GM19372 (cell line): ENCODE measurements around the gene PRR22.

ENCODE experiments used
- ATAC-seq: cut with Tn5 transposase; IDR thresholded peaks from one replicate; pipeline ENCODE4 v1.9.1; 2021; ENCODE audit warnings: mild to moderate bottlenecking, low read depth, moderate library complexity; ENCODE audit not compliant: unreplicated experiment

The PRR22 gene

GRCh38 chr19:5814852-5815246 lies 30.3 kb upstream of the PRR22 start:
- ATAC-seq: no peak

GRCh38 chr19:5814123-5814851 lies 29.7 kb upstream of the PRR22 start:
- no peak for ATAC-seq

GRCh38 chr19:5811117-5811516 lies 26.6 kb upstream of the PRR22 start:
- ATAC-seq: no peak

GRCh38 chr19:5809469-5809868 lies 24.9 kb upstream of the PRR22 start:
- ATAC-seq: no peak

GRCh38 chr19:5809053-5809452 lies 24.5 kb upstream of the PRR22 start:
- ATAC-seq: no peak

- no peak for ATAC-seq
Observed at GRCh38 chr19:5808120-5808816, 23.7 kb upstream of the PRR22 start.

GRCh38 chr19:5806905-5807304 lies 22.4 kb upstream of the PRR22 start:
- no peak for ATAC-seq

GRCh38 chr19:5806133-5806489 lies 21.6 kb upstream of the PRR22 start:
- no peak for ATAC-seq

GRCh38 chr19:5805462-5806132 lies 21.1 kb upstream of the PRR22 start:
- no peak for ATAC-seq

- no peak for ATAC-seq
Observed at GRCh38 chr19:5804516-5805461, 20.2 kb upstream of the PRR22 start, which contains the start of gene NRTN. TSS of gene NRTN (plus strand) at chr19:5805067. CDS start at chr19:5824166, 19,099 bp downstream.

GRCh38 chr19:5803752-5804515 lies 19.4 kb upstream of the PRR22 start:
- peak; percentile 67 for ATAC-seq

- no peak for ATAC-seq
Observed at GRCh38 chr19:5803441-5803751, 18.9 kb upstream of the PRR22 start.

- ATAC-seq: no peak
Observed at GRCh38 chr19:5801796-5802619, 17.5 kb upstream of the PRR22 start.

GRCh38 chr19:5800361-5801270 lies 16.1 kb upstream of the PRR22 start:
- no peak for ATAC-seq

- no peak for ATAC-seq
Observed at GRCh38 chr19:5799247-5800241, 15.0 kb upstream of the PRR22 start.

GRCh38 chr19:5798244-5798643 lies 13.7 kb upstream of the PRR22 start:
- ATAC-seq: no peak

- no peak for ATAC-seq
Observed at GRCh38 chr19:5795382-5795919, 10.9 kb upstream of the PRR22 start.
